Measurements from ENCODE around the gene TMEM141. TPM values are rescaled to one million over a fixed set of nuclear protein-coding genes. Genes with fewer than 3 reads are reported as not detected.

Gene TMEM141
- total RNA-seq, 1 experiment from 2014 or later = 70.4 TPM

GRCh38 chr9:136756134-136756438, 35.1 kb upstream of the TMEM141 start:
- no TSS peak for BruUV-seq (replicated peaks)
- Mint-ChIP-seq H3K27ac (ENCODE audit: low read depth, unreplicated experiment) (no peak overlapping the region), H3K4me1 (ENCODE audit: insufficient read depth, unreplicated experiment) (no peaks in the 10 kb centered on the region), H3K27me3 (ENCODE audit: insufficient read depth, unreplicated experiment) (peaks cover 12% of the 10 kb centered on the region), H3K4me3 (ENCODE audit: unreplicated experiment) (no peak overlapping the region), H3K36me3 (ENCODE audit: insufficient read depth, unreplicated experiment) (no peaks in the 10 kb centered on the region), H3K9me3 (ENCODE audit: unreplicated experiment) (peaks cover 15% of the 10 kb centered on the region)
- intact Hi-C loops (cut with micrococcal nuclease) = no loop called here
- no peak for DNase-seq (ENCODE audit: unreplicated experiment)
- ChIA-PET POLR2A (no interaction called here), CTCF (no interaction called here)
- no peak for TF ChIP-seq CTCF (IDR thresholded peaks at IDR 0.05; ENCODE audit: unreplicated experiment)

- Mint-ChIP-seq H3K36me3 (ENCODE audit: insufficient read depth, unreplicated experiment) (no peaks in the 10 kb centered on the region), H3K27ac (ENCODE audit: low read depth, unreplicated experiment) (no peak overlapping the region), H3K9me3 (ENCODE audit: unreplicated experiment) (peaks cover 10% of the 10 kb centered on the region), H3K4me1 (ENCODE audit: insufficient read depth, unreplicated experiment) (no peaks in the 10 kb centered on the region), H3K27me3 (ENCODE audit: insufficient read depth, unreplicated experiment) (peaks cover 4% of the 10 kb centered on the region), H3K4me3 (ENCODE audit: unreplicated experiment) (no peak overlapping the region)
- no TSS peak for BruUV-seq (replicated peaks)
- TF ChIP-seq CTCF (IDR thresholded peaks at IDR 0.05; ENCODE audit: unreplicated experiment) = no peak
- intact Hi-C loops (cut with micrococcal nuclease) = no loop called here
- DNase-seq (ENCODE audit: unreplicated experiment) = no peak
- CTCF ChIA-PET = interaction anchor here (1.1 kb wide), 1 partner anchor 15 kb away, joined by 3 read pairs; the partner anchor contains the start of gene LCN10
- POLR2A ChIA-PET = no interaction called here
These were observed 34.3 kb upstream of the TMEM141 start for GRCh38 chr9:136756836-136757235.

- BruUV-seq (replicated peaks) = no TSS peak
- no peaks in the 10 kb centered on the region for H3K36me3 Mint-ChIP-seq (ENCODE audit: insufficient read depth, unreplicated experiment)
- POLR2A ChIA-PET = no interaction called here
- no peak overlapping the region for H3K27ac Mint-ChIP-seq (ENCODE audit: low read depth, unreplicated experiment)
- DNase-seq (ENCODE audit: unreplicated experiment) = no peak
- TF ChIP-seq CTCF (IDR thresholded peaks at IDR 0.05; ENCODE audit: unreplicated experiment) = no peak
- H3K4me1 Mint-ChIP-seq (ENCODE audit: insufficient read depth, unreplicated experiment) = no peaks in the 10 kb centered on the region
- H3K4me3 Mint-ChIP-seq (ENCODE audit: unreplicated experiment) = no peak overlapping the region
- CTCF ChIA-PET = interaction anchor here (0.6 to 4.8 kb wide), 8 partner anchors 9 to 277 kb away, joined by 3 to 30 read pairs (median 3); partner anchors contain the start of gene LCN10
- intact Hi-C loops (cut with micrococcal nuclease) = no loop called here
- H3K27me3 Mint-ChIP-seq (ENCODE audit: insufficient read depth, unreplicated experiment) = no peaks in the 10 kb centered on the region
- peaks cover 5% of the 10 kb centered on the region for H3K9me3 Mint-ChIP-seq (ENCODE audit: unreplicated experiment)
These were observed 33.8 kb upstream of the TMEM141 start for GRCh38 chr9:136757328-136757727.

- peaks cover under 1% of the 10 kb centered on the region for H3K9me3 Mint-ChIP-seq (ENCODE audit: unreplicated experiment)
- no peak overlapping the region for H3K27ac Mint-ChIP-seq (ENCODE audit: low read depth, unreplicated experiment)
- intact Hi-C loops (cut with micrococcal nuclease) = no loop called here
- no peak for DNase-seq (ENCODE audit: unreplicated experiment)
- no peak overlapping the region for H3K4me3 Mint-ChIP-seq (ENCODE audit: unreplicated experiment)
- ChIA-PET CTCF (interaction anchor here (0.5 to 4.8 kb wide), 10 partner anchors 9 to 362 kb away, joined by 3 to 30 read pairs (median 3); partner anchors contain the start of gene LCN10), POLR2A (no interaction called here)
- TF ChIP-seq CTCF (IDR thresholded peaks at IDR 0.05; ENCODE audit: unreplicated experiment) = no peak
- H3K36me3 Mint-ChIP-seq (ENCODE audit: insufficient read depth, unreplicated experiment) = no peaks in the 10 kb centered on the region
- H3K27me3 Mint-ChIP-seq (ENCODE audit: insufficient read depth, unreplicated experiment) = no peaks in the 10 kb centered on the region
- no TSS peak for BruUV-seq (replicated peaks)
- no peaks in the 10 kb centered on the region for H3K4me1 Mint-ChIP-seq (ENCODE audit: insufficient read depth, unreplicated experiment)
These were observed 33.4 kb upstream of the TMEM141 start for GRCh38 chr9:136757751-136758140.

Measured in MCF 10A (cell line).